K562 (cell line): ENCODE results near the gene IL10RB. TPM values are rescaled to one million over a fixed set of nuclear protein-coding genes. Genes with fewer than 3 reads are reported as not detected.
A peak's percentile ranks its signal among the peaks of the same experiment; 100 is the strongest.

Source experiments
- CXXC5 ChIP-seq: fragments of 250-450 bp; sonication (Bioruptor Pico); IDR thresholded peaks from 2 replicates; pipeline ENCODE4 v1.8.0; 2022; ENCODE audit warnings: inconsistent platforms, mild to moderate bottlenecking, moderate library complexity
- DIDO1 ChIP-seq: fragments of 450-650 bp; IDR thresholded peaks from 2 replicates; pipeline ENCODE4 v1.6.1; 2016; ENCODE audit warnings: low read depth, missing biosample characterization, missing genetic modification characterization
- GTF2F1 ChIP-seq: IDR thresholded peaks from 2 replicates; pipeline ENCODE4 v1.6.1; 2011; ENCODE audit warnings: low read depth, low read length, improper control_type of control experiment
- KLF13 ChIP-seq: fragments of 450-650 bp; IDR thresholded peaks from 2 replicates; pipeline ENCODE4 v1.6.1; 2016; ENCODE audit warnings: missing genetic modification characterization, low read depth, mild to moderate bottlenecking, missing compliant biosample characterization, moderate library complexity, borderline replicate concordance
- MIER1 ChIP-seq: fragments of 450-650 bp; IDR thresholded peaks from 2 replicates; pipeline ENCODE4 v1.6.1; 2016; ENCODE audit warnings: antibody characterized with exemption, mild to moderate bottlenecking, low read depth
- NR4A1 ChIP-seq, 2 experiments: fragments of 250-450 bp in 1 of 2; fragments of 450-650 bp in 1 of 2; sonication (Bioruptor Pico) in 1 of 2; IDR thresholded peaks; 2 replicates each; pipeline versions ENCODE4 v1.4.0 to v1.6.1; 2016 to 2020; ENCODE audit warnings: mild to moderate bottlenecking in 2 of 2, missing compliant biosample characterization in 1 of 2, missing genetic modification characterization in 1 of 2, moderate library complexity in 1 of 2
- POLR2A ChIP-seq: fragments of 450-650 bp; conservative IDR thresholded peaks from 2 replicates; pipeline ENCODE4 v1.6.1; 2016
- POLR2B ChIP-seq: fragments of 450-650 bp; IDR thresholded peaks from 2 replicates; pipeline ENCODE4 v1.6.1; 2018; ENCODE audit warnings: low read depth; ENCODE audit not compliant: partially characterized antibody
- POLR3A ChIP-seq: IDR thresholded peaks from 2 replicates; pipeline ENCODE4 v1.6.1; 2011; ENCODE audit warnings: borderline replicate concordance, mild to moderate bottlenecking, moderate library complexity; ENCODE audit not compliant: insufficient read length, insufficient read depth; ENCODE audit errors: extremely low read depth
- SREBF2 ChIP-seq: sonication (generic); formaldehyde crosslinking; IDR thresholded peaks from 2 replicates; pipeline ENCODE4 v1.4.0; 2020; ENCODE audit warnings: mild to moderate bottlenecking, missing genetic modification reagents
- TAF9B ChIP-seq: fragments of 450-650 bp; IDR thresholded peaks from 2 replicates; pipeline ENCODE4 v1.6.1; 2018; ENCODE audit warnings: mild to moderate bottlenecking; ENCODE audit not compliant: partially characterized antibody
- TSC22D4 ChIP-seq: fragments of 450-650 bp; IDR thresholded peaks from 2 replicates; pipeline ENCODE4 v1.6.1; 2016; ENCODE audit warnings: missing genetic modification characterization, missing biosample characterization, control low read depth
- ZKSCAN8 ChIP-seq: fragments of 200-800 bp; sonication (Bioruptor generic); IDR thresholded peaks from 2 replicates; pipeline ENCODE4 v1.6.1; 2016; ENCODE audit warnings: missing genetic modification characterization, missing compliant biosample characterization
- ZNF311 ChIP-seq: fragments of 250-450 bp; sonication (Bioruptor Pico); IDR thresholded peaks from 2 replicates; pipeline ENCODE4 v1.4.0; 2020; ENCODE audit warnings: mild to moderate bottlenecking, moderate library complexity
- ZNF592 ChIP-seq: fragments of 450-650 bp; IDR thresholded peaks from 2 replicates; pipeline ENCODE4 v1.6.1; 2017; ENCODE audit warnings: antibody characterized with exemption, mild to moderate bottlenecking
- polyA plus RNA-seq, 8 experiments: library from polyadenylated mRNA; depleted of rRNA in 4 of 8; stranded (reverse) in 5 of 8; unstranded in 3 of 8; fragments of >200 nt; fragmentation: Nextera tagmentation in 2 of 8; fragmentation: Illumina TruSeq in 1 of 8; extraction: Ambion mirVana in 2 of 8; extraction: Trizol in 1 of 8; gene quantifications; 2 replicates each; pipeline versions ENCODE4 v1.2.1 to v1.2.3, GENCODE V29; 2011 to 2014; ENCODE audit warnings: inconsistent platforms in 1 of 8, missing spikeins in 1 of 8
- total RNA-seq, 7 experiments: library from RNA; depleted of rRNA in 6 of 7; stranded (reverse); fragments of >200 nt in 6 of 7; fragmentation: Illumina TruSeq in 2 of 7; extraction: Trizol in 2 of 7; gene quantifications; 2 replicates each; pipeline versions ENCODE4 v1.2.1 to v1.2.3, GENCODE V29; 2011 to 2021; ENCODE audit warnings: low replicate concordance in 1 of 7
- TF ChIP-seq, protein P1 (sequence below): fragments of 450-650 bp; IDR thresholded peaks from 2 replicates; pipeline ENCODE4 v1.6.1; 2016; ENCODE audit warnings: missing biosample characterization, missing genetic modification characterization
- TF ChIP-seq, protein P2 (sequence below): fragments of 450-650 bp; IDR thresholded peaks from 2 replicates; pipeline ENCODE4 v1.6.1; 2017; ENCODE audit warnings: antibody characterized with exemption
- TF ChIP-seq, protein P3 (sequence below): conservative IDR thresholded peaks from 2 replicates; pipeline ENCODE4 v1.6.1; 2011; ENCODE audit warnings: low read depth, mild to moderate bottlenecking, low read length; ENCODE audit not compliant: control insufficient read depth

Gene IL10RB
- total and polyA plus RNA-seq, 9 of the 15 experiments (the other 6 are each of a cell fraction or from before 2014, with no cell fraction given) = 10.9 to 33.8 (median 23.0) TPM

- TF ChIP-seq, protein P1, sequence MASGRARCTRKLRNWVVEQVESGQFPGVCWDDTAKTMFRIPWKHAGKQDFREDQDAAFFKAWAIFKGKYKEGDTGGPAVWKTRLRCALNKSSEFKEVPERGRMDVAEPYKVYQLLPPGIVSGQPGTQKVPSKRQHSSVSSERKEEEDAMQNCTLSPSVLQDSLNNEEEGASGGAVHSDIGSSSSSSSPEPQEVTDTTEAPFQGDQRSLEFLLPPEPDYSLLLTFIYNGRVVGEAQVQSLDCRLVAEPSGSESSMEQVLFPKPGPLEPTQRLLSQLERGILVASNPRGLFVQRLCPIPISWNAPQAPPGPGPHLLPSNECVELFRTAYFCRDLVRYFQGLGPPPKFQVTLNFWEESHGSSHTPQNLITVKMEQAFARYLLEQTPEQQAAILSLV (tag) = peak; percentile 73; the same call in 1 of the 2 replicates
- TF ChIP-seq SREBF2 (CRISPR knock-in tag) (no peak), CXXC5 (peak; percentile 38), ZNF311 (peak; percentile 61; the same call in 1 of the 2 replicates), DIDO1 (tag) (0 out of 2 replicates have a peak, but pooled peaks have one; percentile 37), POLR3A (no peak), MIER1 (no peak), NR4A1 (CRISPR knock-in tag; IDR thresholded peaks at IDR 0.05) (no peak), NR4A1 (tag; IDR thresholded peaks at IDR 0.05) (peak; percentile 90), ZNF592 (peak; percentile 94), POLR2A (peak; percentile 83), TAF9B (no peak), ZKSCAN8 (CRISPR knock-in tag) (peak; percentile 67; the same call in 1 of the 2 replicates), TSC22D4 (no peak), GTF2F1 (0 out of 2 replicates have a peak, but pooled peaks have one; percentile 77), POLR2B (peak; percentile 23), KLF13 (tag) (peak; percentile 74)
- TF ChIP-seq, protein P2, sequence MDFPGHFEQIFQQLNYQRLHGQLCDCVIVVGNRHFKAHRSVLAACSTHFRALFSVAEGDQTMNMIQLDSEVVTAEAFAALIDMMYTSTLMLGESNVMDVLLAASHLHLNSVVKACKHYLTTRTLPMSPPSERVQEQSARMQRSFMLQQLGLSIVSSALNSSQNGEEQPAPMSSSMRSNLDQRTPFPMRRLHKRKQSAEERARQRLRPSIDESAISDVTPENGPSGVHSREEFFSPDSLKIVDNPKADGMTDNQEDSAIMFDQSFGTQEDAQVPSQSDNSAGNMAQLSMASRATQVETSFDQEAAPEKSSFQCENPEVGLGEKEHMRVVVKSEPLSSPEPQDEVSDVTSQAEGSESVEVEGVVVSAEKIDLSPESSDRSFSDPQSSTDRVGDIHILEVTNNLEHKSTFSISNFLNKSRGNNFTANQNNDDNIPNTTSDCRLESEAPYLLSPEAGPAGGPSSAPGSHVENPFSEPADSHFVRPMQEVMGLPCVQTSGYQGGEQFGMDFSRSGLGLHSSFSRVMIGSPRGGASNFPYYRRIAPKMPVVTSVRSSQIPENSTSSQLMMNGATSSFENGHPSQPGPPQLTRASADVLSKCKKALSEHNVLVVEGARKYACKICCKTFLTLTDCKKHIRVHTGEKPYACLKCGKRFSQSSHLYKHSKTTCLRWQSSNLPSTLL = no peak
- TF ChIP-seq, protein P3, sequence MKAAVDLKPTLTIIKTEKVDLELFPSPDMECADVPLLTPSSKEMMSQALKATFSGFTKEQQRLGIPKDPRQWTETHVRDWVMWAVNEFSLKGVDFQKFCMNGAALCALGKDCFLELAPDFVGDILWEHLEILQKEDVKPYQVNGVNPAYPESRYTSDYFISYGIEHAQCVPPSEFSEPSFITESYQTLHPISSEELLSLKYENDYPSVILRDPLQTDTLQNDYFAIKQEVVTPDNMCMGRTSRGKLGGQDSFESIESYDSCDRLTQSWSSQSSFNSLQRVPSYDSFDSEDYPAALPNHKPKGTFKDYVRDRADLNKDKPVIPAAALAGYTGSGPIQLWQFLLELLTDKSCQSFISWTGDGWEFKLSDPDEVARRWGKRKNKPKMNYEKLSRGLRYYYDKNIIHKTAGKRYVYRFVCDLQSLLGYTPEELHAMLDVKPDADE = no peak
Observed at GRCh38 chr21:33234635-33235520, 31.3 kb upstream of the IL10RB start (continued).
